HG02884 (cell line): ENCODE measurements around the gene CALY.
A peak's percentile ranks its signal among the peaks of the same experiment; 100 is the strongest.

ENCODE experiments used
- ATAC-seq: cut with Tn5 transposase; IDR thresholded peaks from one replicate; pipeline ENCODE4 v1.9.1; 2021; ENCODE audit warnings: mild to moderate bottlenecking, moderate library complexity; ENCODE audit not compliant: unreplicated experiment

CALY gene

DNA sequence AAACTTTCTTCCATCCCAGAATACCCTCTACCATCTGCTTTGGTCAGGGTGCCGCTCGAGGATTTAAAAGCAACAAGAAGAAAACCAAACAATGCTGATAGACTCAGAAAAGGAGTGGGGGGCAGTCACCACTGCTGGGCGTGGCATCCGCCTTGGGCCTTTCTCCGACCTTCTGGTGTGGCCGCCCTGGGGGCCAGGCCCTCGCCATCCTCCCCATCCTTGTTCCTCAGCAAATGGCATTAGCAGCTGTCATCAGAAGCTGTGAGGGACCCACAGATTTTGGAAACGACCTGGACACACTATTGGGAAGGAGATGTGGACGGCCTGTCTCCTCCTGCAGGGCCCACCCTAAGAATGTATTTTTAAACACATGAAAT, 23.9 kb downstream of the CALY start:
- no peak for ATAC-seq

DNA sequence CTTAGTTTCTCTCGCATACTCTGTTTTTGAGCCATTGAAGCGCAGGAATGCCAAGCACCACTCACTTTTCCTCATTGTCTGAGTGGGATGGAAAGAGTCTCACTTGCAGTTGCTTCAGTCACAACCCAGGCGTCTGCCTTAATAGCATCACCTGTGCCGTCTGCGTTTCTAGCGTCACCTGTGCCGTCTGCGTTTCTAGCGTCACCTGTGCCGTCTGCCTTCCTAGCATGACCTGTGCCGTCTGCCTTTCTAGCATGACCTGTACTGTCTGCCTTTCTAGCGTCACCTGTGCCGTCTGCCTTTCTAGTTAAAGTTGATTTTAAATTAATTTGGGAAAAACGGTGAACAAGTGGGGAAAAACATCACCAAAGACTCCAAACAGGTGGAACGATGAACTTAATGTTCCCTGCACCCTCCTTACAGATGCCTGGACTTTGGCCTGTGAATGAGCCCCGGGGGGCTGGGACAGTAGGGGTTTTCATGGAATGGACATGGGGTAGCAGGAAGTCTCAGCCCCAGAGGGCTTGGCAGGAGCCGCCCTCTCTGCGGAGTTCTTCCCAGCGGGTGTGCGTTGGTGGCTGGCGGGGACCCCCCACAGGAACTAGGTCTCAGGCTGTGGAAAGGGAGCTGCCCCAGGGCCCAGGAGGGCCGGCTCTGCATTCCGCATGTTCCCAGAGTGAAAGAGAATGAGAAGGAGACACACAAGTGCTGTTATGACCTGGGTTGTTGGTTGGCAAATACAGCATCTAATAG, 24.5 kb downstream of the CALY start:
- no peak for ATAC-seq

DNA sequence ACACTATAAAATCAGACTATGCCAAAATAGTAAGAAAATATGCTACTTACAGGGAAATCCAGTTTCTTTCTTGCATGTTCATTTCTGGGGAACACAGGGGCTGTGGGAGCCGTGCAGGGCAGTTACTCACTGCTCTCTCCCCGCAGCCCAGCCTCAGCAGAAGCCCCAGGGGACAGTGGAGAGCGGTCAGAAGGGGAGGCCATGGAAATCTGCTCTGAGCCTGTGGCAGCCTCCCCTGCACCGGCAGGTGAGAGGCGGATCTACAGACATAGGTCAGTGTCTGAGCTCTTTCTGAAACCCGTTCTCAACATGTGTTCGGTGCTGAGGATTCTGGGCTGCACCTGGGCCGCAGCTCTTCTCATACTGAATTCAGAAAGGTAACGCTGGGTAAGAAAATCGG, 25.1 kb downstream of the CALY start:
- ATAC-seq, result no peak

DNA sequence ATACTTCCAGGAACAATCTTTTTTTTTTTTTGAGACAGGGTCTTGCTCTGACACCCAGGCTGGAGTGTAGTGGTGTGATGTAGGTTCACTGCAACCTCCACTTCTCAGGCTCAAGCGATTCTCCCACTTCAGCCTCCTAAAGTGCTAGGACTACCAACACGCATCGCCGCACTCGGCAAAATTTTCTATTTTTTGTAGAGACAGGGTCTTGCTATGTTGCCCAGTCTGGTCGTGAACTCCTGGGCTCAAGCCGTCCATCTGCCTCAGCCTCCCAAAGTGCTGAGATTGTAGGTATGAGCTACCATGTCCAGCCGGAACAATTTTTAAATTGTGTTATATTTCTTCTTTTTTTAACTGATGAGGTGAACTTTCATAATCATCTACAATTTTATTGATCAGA, 25.9 kb downstream of the CALY start:
- ATAC-seq, result no peak

DNA sequence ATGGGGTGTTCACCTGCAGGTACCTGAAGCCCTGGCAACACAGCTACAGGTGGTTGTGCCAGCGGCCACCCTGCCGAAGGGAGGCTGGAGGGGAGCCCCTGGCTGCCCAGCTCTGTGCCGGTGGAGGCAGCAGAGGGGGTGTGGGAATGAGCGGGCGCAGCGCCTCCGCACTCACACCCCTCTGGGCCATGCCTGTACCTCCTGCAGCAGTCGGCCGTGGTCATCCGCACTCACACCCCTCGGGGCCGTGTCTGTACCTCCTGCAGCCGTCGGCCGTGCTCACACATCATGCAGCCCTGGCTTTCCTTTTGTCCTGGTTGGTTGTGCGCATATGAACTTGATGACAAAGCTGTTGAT, 26.3 kb downstream of the CALY start:
- ATAC-seq, result no peak

DNA sequence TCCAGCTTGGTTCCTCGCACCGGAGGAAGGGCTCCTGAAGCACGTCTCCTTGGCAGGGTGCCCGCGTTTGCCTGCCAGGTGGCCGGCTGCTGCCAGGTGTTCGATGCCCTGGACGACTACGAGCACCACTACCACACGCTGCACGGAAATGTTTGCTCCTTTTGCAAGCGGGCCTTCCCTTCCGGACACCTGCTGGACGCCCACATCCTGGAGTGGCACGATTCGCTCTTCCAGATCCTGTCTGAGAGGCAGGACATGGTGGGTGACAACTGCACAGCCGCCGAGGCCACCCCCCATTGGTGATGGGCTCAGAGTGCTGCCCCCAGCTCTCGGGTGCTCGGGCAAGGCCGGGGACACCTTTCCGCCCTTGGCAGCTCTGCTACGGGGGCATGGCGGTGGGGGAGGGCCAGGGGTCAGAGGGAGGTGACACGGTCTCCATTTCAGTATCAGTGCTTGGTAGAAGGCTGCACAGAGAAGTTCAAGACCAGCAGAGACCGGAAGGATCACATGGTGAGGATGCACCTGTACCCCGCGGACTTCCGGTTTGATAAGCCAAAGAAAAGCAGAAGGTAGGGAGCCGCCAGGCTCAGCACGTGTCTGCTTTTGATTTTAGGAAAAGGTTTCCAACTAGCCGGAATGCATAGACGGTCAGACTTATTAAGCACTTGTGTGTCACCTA, 26.8 kb downstream of the CALY start:
- ATAC-seq, result no peak

DNA sequence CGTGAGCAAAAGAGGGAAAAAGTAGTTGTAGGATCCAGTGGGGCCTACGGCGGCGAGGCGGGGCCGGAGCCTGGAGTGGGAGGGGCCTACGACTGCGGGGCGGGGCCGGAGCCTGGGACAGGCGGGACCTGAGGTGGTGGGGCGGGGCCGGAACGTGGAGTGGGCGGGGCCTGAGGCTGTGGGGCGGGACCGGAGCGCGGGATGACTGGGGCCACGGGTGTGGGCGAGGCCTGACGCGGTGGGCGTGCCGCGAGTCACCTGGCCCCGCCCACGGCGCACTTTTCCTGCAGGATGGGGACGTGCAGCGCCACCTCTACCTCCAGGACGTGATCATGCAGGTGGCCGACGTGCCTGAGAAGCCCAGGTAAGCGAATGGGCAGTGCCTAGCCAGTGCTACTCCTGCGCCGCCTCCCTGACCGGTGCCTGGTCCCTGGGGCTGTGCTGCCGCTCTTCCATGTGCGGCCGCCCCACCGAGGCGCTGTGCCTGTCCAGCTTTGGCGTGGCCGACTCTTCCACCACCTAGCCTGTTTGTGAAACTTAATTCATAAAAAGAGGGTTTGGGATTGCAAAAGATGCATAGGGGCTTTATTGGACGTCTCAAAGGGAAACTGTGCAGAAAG, 27.5 kb downstream of the CALY start:
- peak; percentile 61 for ATAC-seq

DNA sequence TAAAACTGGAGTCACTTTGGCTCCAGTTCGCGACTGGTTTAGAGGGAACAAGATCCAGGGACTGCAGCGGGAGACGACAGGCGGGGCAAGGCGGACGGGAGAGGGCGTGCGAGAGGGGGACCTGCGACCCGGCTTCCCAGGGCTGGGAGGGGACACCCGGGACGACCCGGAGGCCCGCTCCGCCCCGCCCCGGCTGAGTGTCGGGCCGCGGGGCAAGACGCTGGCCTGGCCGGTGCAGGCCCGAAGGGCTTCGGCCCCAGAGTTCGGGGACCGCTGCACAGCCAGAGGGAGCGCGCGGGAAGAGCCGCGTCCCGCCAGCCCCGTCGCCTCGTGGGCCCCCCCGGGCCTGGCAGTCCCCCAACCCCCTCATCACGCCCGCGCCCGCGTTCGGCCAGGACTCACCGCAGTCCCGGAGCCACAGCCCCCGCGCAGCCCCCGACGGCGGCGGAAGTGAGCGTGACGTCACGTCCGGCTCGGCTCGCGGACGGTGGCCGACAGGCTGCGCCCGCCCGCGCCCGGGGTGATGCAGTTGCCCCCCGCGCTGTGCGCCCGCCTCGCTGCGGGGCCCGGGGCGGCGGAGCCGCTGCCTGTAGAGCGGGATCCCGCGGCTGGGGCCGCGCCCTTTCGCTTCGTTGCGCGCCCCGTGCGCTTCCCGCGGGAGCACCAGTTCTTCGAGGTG, 28.1 kb downstream of the CALY start, which contains the start of the genes TUBGCP2 and ZNF511:
Gene TUBGCP2 (minus strand): TSS at position 452 of the 679 bp plus-strand sequence. CDS start 5,931 bp downstream, outside the sequence.
Gene ZNF511 (plus strand): TSS at position 494 of the 679 bp plus-strand sequence. CDS start 30 bp downstream, at position 524.
- ATAC-seq, result peak; percentile 65

DNA sequence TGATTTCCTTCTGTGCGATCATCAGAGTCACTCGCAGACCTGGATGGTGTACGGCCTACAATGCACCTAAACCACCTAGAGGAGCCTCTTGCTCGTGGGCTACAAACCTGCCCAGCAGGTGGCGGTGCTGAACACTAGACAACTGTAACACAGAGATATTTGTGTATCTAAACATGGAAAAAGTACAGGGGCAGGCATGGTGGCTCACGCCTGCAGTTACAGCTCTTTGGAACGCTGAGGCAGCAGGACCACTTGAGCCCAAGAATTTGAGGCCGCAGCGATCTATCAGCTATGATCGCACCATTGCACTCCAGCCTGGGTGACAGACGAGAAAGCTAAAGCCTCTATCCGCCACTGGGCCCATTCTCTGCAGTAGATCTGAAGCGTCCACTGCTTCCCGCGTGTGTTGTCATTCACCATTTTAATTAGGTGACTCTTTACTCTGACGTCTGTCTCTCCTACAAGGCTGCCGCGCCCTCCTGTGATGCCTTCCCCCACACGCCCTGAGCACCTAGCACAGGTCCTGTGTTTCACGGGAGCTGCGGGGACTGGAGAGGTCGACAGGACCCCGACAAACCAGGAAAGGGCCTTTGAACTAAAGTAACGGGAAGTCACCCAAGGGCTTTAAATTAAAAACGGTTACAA, 28.8 kb downstream of the CALY start:
- ATAC-seq, result peak; percentile 33

DNA sequence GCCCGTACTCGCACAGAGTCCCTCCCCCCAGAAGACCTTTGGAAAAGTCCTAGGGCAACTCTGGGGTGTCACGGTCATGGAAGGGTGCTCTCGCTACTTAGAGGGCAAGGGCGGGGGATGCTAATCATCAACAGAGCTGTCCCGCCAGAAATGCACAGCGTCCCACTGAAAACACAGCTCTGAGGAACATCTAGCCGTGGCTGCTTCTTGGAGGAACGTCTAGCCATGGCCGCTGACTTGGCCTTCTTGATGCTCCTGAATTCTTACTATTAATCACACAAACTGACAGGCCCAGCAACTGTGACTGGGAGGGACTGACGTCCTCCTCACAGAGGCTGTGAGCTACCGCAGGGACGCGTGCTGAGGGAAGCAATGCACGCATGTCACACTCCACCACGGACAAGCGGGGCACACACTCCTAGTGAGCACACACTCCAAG, 29.7 kb downstream of the CALY start:
- ATAC-seq, result no peak

DNA sequence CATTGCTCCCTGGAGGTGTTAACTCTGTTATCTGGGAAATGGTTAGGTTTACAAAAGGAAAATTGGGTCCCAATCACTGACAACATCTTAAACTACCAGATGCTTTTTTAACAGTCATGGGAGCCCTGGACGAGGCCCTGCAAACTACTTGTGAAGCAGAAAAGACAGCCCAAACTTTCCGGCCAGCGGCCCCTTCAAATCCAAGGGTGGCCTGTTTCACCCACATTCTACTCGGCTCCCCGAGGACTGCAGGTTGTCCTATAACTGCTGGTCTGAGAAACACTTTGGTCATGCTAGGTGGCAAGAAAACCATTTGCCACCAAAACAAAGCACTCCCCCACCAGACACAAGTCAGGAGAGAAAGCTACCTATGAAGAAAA, 30.6 kb downstream of the CALY start:
- ATAC-seq, result no peak

DNA sequence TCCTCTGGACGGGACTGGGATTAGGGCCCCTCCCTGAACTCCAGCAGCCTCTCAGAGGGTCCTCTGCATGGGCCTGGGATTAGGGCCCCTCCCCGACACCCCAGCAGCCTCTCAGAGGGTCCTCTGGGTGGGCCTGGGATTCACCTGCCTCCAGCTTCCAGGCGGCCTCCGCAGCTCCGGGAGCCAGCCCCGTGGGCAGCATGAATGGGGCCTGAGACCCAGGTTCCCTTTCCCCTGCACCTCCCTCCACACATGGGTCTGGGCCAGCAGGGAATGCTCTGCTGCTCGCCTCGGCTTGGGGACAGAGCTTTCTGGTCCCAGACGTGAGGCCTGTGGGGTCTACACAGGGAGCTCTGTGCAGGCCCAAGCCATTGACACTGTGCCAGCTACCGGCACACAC, 33.5 kb downstream of the CALY start:
- ATAC-seq, result no peak

DNA sequence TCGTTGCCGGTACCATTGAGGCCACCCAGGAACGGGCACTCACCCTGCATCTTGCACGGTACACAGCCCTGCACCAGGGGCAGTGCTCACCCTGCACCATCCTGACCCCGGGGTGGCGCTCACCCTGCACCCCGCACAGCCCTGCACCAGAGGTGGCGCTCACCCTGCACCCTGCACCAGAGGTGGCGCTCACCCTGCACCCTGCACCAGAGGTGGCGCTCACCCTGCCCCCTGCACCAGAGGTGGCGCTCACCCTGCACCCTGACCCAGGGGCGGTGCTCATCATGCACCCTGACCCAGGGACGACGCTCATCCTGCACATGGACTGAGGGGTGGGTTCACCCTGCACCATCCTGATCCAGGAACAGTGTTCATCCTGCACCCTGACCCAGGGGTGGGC, 34.5 kb downstream of the CALY start:
- ATAC-seq, result no peak

DNA sequence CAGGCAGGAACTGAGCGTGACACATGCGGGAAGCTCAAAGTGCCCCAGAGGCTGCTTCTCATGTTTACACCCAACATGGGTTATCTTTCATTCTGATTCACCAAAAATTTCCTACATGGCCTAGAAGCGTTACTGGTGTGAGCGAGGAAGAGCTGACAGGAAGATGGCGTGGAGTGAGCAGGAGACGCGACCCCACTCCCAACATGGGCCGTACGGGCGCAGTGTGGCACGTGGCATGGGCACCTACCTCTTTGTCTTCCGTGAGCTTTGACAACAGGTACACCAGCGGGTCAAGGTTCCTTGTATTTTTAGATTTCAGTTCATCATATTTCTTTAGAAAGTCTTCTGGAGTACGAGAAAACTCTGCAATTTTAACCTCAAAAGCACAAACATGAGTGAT, 37.0 kb downstream of the CALY start:
- ATAC-seq, result no peak

DNA sequence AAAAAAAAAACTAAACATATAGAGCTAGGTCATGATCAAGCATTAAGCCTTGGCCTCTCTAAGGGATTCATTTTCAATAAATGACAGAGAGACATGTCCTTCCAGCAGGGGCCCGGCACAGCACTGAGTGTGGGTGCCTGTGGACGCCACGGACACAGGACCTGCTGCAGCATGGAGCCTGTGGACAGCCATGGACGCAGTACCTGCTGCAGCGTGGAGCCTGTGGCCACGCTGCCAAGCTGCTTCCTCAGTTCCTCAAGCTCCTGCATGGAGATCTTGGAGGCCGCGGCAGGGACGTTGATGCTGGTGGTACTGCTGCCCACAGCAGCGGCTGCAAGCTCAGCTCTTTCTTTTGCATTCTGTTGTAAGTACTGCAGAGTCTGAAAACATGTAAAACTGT, 37.5 kb downstream of the CALY start:
- ATAC-seq, result no peak

DNA sequence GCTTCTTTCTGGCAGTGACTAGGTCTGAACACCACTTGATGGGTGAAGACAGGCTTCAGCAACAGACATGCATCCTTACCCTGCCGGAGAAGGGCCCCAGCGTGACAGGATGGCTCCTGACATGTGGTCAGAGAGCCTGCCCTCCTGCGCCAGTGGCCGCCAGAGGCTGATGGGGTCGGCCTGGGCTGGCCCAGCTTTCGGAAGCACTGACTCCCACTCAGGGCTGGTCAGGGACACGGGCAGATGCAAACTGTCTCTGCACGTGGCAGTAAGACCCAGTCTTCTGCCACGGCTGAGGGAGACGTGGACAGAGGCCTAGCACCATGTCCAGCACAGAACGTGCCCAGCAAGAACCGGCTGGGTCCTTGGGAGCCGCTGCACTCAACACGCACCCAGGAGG, 38.2 kb downstream of the CALY start:
- ATAC-seq, result no peak

DNA sequence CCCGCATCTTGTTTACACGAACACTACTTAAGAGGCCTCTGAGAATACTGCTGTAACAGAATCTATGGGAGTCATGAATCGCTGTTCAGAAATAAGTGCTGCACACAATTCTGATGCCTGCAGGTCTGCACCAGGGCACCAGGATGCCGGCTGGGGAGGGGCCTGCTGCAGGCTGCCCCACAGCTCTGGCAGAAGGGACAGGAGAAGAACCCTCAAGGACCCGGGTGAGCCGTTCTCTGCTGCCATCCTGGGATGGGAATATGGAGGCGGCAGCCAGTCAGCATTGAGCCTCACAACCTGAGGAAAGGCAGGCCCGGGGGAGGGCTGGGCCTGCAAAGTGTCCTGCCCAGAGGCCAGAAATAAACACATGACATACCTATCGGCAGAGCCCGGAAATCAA, 39.2 kb downstream of the CALY start:
- no peak for ATAC-seq

DNA sequence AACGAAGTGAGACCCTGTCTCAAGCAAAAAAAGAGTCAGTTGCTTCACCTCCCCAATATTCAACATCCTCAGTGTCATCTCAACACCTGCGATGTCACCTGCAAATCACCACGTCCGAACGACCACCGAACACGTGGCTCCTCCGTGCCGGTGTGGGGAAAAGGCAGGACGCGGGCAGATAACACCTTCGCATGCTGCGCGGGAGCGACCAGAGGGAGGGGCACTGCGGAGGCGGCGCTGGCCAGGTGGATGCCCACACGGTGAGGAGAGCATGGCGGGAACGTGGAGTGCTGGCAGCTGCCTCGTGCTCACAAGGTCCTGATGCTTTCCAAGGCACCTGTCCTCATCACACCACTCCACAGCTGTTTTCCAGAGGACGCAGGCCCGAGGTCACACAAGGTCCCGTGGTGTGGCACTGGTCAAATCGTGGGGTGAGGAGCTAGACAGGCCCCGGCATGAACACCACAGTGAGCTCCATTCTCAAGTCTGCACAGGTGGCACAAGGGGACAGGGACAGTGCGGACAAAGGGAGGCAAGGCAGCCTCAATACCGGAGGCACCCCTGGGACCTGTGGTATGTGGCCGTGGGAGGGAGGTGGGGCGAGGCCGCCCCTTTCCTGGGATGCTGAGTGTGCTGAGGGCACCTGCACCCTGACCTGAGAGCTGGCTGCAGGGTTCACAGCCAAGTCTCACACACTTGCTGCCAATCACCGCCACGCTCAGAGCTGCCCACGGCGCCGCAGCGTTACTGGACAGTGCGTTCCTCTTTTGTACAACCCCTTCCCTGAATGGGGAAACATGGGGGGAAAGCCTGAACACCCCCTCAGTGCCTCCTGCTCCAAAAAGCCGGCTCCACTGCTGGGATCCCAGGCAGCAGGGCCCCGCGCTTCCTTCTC, 41.0 kb downstream of the CALY start:
- no peak for ATAC-seq

DNA sequence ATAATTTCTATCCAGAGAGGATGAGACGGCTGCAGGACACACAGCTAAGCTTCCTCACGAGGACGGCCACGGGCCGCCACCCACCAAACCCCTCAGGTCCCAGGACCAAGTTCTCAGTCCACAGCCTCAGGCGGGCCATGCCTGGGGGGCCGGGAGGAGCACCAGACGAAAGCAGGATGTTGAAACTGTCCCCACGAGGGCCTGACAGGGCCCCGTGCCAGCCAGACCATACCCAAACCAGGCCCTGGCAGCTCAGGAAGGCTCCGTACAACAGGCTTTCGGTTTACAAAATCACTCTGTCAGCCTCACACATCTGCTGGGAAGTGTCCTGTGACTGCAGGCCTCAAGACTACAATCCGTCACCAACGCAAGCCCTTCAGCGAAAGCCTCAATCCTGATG, 42.5 kb downstream of the CALY start:
- ATAC-seq, result no peak

DNA sequence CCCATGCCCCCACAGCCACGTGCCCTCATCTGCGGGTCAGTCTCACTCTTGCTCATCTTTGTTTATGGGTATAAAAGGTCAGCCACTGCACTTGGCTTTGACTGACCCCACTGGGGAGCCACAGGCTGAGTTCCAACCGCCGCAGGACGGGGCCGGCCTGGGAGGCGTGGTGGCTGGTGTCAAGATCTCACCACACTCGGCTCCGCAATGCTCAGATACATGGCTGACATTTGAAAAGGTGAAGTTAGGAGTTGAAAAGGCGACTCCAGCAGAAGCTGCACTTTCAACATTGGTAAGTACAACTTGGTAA, 42.9 kb downstream of the CALY start:
- no peak for ATAC-seq
